Central memory CD8-positive, alpha-beta T cell (primary cell): ENCODE results near the gene TUBGCP4.
A peak's percentile ranks its signal among the peaks of the same experiment; 100 is the strongest.
"Not testable (repeated sequence)": the region's sequence is repeated elsewhere in the genome, so short reads cannot be mapped to it uniquely, and the experiment has no call there.

Experiments
- ATAC-seq: fragments of 150-1000 bp; cut with Tn5 transposase; replicated peaks from 2 replicates; pipeline ENCODE4 v1.10.0; 2022; ENCODE audit warnings: mild to moderate bottlenecking, moderate FRiP score, moderate number of reproducible peaks; ENCODE audit not compliant: poor library complexity, severe bottlenecking; ENCODE audit errors: extremely low read depth
- DNase-seq, 2 donors: peaks; one replicate each; pipeline ENCODE4 v3.0.0; 2021; ENCODE audit warnings: low spot score in 2 of 2
- H3K27ac Mint-ChIP-seq: one replicate; pipeline ENCODE4 v1.8.0; 2022; ENCODE audit warnings: low read depth, mild to moderate bottlenecking, moderate library complexity, mixed read lengths
- H3K27me3 Mint-ChIP-seq: one replicate; pipeline ENCODE4 v1.8.0; 2022; ENCODE audit warnings: mixed read lengths
- H3K36me3 Mint-ChIP-seq: one replicate; pipeline ENCODE4 v1.8.0; 2022; ENCODE audit warnings: mild to moderate bottlenecking, moderate library complexity, mixed read lengths; ENCODE audit not compliant: insufficient read depth
- H3K4me1 Mint-ChIP-seq: one replicate; pipeline ENCODE4 v1.8.0; 2022; ENCODE audit warnings: mixed read lengths
- H3K4me3 Mint-ChIP-seq: one replicate; pipeline ENCODE4 v1.8.0; 2022; ENCODE audit warnings: mild to moderate bottlenecking, moderate library complexity, mixed read lengths
- H3K9me3 Mint-ChIP-seq: one replicate; pipeline ENCODE4 v1.8.0; 2022; ENCODE audit warnings: mixed read lengths

The TUBGCP4 gene

DNA sequence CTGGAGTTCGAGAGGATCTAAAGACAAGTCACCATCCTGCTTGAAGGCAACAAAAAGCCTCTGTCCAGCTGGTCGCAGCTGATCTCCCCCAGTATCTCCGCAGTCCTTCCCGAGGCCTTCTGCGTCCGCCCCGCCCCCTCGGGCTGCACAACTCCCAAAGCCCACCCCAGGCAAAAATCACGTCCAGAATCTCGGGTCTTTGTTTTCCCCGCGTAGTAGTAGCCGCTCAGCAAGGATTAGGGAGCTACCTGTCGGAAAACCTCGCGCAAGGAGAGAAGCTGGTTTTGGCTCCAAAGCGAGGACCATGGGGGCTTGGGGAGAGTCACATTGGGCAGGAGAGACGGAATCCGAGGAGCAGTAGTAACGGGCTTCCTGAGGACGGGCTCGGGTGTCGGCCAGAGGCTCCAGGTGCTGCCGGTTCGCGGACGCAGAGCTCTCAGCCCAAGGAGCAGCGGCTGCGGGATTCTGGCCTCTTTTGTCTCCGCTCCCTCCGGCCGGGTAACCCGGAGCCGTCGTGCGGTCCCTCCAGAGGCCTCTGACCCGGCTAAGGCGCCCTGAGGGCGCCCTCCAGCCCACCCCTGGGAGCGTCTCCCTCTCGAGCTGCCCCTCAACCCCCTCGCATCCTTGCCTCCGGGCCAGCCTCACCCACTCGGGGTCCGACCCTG is 459 bp upstream of the TUBGCP4 start:
- ATAC-seq, result peak; percentile 10
- peaks cover 13% of the 10 kb centered on the region for H3K36me3 Mint-ChIP-seq
- peak overlapping the region; percentile 88 for H3K4me3 Mint-ChIP-seq
- peak overlapping the region; percentile 90 for H3K27ac Mint-ChIP-seq
- DNase-seq, result no peak
- no peaks in the 10 kb centered on the region for H3K27me3 Mint-ChIP-seq
- peaks cover 56% of the 10 kb centered on the region for H3K4me1 Mint-ChIP-seq
- H3K9me3 Mint-ChIP-seq, result peaks cover 5% of the 10 kb centered on the region

DNA sequence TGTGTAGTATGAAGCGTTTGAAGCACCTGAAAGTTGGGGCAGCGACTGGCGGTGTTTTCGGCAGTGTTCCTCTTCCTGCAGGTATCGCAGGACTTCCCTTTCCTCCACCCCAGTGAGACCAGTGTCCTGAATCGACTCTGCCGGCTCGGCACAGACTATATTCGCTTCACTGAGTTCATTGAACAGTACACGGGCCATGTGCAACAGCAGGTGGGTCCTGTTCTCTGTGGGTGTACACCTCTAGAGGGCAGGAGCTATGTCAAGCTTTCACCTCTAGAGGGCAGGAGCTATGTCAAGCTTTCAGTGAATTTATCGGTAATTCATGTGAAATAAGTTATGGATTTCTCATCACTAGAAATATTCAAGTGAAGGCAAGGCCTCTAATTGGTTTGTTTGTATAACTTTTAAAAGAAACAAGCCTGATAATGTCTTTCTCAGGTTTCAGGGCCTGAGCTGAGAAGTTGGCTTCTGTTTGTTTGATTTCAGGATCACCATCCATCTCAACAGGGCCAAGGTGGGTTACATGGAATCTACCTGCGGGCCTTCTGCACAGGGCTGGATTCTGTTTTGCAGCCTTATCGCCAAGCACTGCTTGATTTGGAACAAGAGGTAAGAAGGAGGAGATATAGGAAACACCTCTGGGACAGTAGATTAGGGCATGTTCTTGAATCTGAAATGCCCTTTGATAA is 5.3 kb downstream of the TUBGCP4 start:
- no peak for DNase-seq
- no peaks in the 10 kb centered on the region for H3K27me3 Mint-ChIP-seq
- no peak overlapping the region for H3K27ac Mint-ChIP-seq
- H3K4me1 Mint-ChIP-seq, result peaks cover 20% of the 10 kb centered on the region
- no peak for ATAC-seq
- H3K36me3 Mint-ChIP-seq, result peaks cover 23% of the 10 kb centered on the region
- H3K9me3 Mint-ChIP-seq, result no peaks in the 10 kb centered on the region
- no peak overlapping the region for H3K4me3 Mint-ChIP-seq

DNA sequence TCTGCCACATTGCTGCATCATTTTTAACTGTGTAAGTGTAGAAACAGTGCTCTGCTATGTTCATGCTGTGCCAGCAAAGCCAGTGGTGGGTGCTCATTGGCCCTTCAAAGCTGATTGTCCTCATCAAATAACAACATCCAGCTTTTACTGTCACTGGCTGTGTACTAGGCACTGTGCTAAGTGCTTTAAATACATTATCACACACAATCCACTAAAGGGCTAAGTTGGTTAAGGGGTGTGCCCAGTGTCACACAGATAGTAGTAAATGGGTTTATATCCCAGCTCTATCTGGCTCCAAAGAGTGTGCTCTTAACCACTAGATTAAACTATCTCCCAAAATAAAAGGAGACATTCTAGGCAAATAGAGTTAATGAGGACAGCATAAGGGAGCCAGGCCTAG is 7.7 kb downstream of the TUBGCP4 start:
- no peak overlapping the region for H3K27ac Mint-ChIP-seq
- ATAC-seq, result no peak
- H3K9me3 Mint-ChIP-seq, result no peaks in the 10 kb centered on the region
- peaks cover 5% of the 10 kb centered on the region for H3K4me1 Mint-ChIP-seq
- no peak overlapping the region for H3K4me3 Mint-ChIP-seq
- peaks cover 25% of the 10 kb centered on the region for H3K36me3 Mint-ChIP-seq
- no peak for DNase-seq
- H3K27me3 Mint-ChIP-seq, result no peaks in the 10 kb centered on the region

DNA sequence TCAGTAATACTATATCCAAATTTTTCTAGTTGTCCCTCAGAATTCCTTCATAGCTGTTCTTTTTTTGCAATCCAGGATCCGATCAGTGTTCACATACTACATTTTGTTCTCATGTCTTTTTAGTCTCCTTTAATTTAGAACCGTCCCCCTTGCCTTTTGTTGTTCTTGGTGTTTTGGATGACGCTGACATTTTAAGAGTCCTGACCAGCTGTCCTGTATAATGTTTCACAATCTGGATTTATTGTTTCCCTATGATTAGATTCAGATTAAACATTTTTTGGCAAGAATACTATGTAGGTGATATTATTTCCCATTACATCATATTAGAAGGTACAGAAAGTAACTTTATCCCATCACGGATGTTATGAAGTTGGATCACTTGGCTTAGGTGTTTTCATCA is 11.4 kb downstream of the TUBGCP4 start:
- H3K27me3 Mint-ChIP-seq, result no peaks in the 10 kb centered on the region
- no peaks in the 10 kb centered on the region for H3K9me3 Mint-ChIP-seq
- H3K4me1 Mint-ChIP-seq, result no peaks in the 10 kb centered on the region

DNA sequence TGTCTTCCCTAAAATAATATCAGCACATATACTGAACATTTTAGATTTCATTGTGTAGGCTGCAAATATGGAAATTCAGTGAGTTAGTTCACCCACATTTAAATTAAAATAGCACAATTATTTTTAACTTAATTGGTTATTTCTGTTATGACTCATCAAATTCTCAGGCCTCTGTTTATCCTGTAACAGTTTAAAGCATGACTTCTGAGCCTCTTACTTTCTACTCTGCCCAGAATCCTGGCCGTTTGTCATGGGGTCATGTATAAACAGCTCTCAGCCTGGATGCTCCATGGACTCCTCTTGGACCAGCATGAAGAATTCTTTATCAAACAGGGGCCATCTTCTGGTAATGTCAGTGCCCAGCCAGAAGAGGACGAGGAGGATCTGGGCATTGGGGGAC is 12.2 kb downstream of the TUBGCP4 start:
- Mint-ChIP-seq H3K4me1 (no peaks in the 10 kb centered on the region), H3K4me3 (no peak overlapping the region), H3K36me3 (peaks cover 54% of the 10 kb centered on the region), H3K9me3 (no peaks in the 10 kb centered on the region), H3K27me3 (no peaks in the 10 kb centered on the region), H3K27ac (no peak overlapping the region)
- no peak for DNase-seq
- no peak for ATAC-seq

More for the DNA sequence above, 11.4 kb downstream of the TUBGCP4 start:
- Mint-ChIP-seq H3K27ac (no peak overlapping the region), H3K36me3 (peaks cover 51% of the 10 kb centered on the region), H3K4me3 (no peak overlapping the region)
- DNase-seq, result no peak
- no peak for ATAC-seq

DNA sequence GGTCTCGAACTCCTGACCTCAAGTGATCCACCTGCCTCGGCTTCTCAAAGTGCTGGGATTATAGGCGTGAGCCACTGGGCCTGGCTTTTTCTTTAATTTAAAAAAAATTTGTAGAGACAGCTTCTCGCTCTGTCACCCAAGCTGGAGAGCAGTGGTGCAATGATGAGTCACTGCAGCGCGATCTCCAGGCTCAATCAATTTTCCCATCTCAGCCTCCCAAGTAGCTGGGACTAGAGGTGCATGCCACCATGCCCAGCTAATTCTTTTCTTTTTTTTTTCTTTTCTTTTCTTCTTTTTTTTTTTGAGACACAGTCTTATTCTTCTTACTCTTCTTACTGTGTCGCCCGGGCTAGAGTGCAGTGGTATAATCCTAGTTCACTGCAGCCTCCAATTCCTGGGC is 19.8 kb downstream of the TUBGCP4 start:
- H3K27ac Mint-ChIP-seq, result no peak overlapping the region
- no peak for DNase-seq
- H3K27me3 Mint-ChIP-seq, result no peaks in the 10 kb centered on the region
- H3K9me3 Mint-ChIP-seq, result no peaks in the 10 kb centered on the region
- no peak overlapping the region for H3K4me3 Mint-ChIP-seq
- ATAC-seq, result no peak
- no peaks in the 10 kb centered on the region for H3K4me1 Mint-ChIP-seq
- peaks cover 33% of the 10 kb centered on the region for H3K36me3 Mint-ChIP-seq

DNA sequence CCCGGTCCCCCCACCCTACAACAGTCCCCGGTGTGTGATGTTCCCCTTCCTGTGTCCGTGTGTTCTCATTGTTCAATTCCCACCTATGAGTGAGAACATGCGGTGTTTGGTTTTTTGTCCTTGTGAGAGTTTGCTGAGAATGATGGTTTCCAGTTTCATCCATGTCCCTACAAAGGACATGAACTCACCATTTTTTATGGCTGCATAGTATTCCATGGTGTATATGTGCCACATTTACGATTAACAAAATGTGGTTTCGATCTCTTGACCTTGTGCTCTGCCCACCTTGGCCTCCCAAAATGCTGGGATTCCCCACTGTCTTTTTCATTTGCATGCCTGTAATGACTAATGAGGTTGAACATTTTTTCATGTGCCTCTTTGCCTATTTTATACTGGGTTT is 22.7 kb downstream of the TUBGCP4 start:
- not testable (repeated sequence) for H3K9me3 Mint-ChIP-seq, DNase-seq, H3K4me3 Mint-ChIP-seq, H3K27me3 Mint-ChIP-seq, ATAC-seq, H3K4me1 Mint-ChIP-seq, H3K27ac Mint-ChIP-seq
- peaks cover 31% of the 10 kb centered on the region for H3K36me3 Mint-ChIP-seq

DNA sequence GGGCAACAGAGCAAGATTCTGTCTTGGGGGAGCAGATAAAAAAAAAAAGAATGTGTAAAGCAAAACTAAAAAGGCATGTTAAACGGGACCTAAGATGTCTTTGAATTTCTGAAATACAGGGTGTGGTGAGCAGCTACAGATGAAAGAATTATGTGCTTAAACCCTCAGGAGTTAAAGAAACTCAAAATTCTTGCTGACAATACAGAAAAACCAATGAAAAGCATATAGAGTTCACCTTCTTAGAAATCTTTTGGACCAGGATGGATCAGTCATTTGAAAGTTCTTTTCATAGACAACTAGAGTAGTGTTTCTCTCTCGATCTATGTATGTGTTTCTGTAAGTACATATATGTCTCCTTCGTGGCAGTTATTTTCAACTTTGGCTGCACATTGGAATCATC is 31.4 kb downstream of the TUBGCP4 start:
- no peak overlapping the region for H3K27ac Mint-ChIP-seq
- H3K36me3 Mint-ChIP-seq, result peaks cover 56% of the 10 kb centered on the region

DNA sequence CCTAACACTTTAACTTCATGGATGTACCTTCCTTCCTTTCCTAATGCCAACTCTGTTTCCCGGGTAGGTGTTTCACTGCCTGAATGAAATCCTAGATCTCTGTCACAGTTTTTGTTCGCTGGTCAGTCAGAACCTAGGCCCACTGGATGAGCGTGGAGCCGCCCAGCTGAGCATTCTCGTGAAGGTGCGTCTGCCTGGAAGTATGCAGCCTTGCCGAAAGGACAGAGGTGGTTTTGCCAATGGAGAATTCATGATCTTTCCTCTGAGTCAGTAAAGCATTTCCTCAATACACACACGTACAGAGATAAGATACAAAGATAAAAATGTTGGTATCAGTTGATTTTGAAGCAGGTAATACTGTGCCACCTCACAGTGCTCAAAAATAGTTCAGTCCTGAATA is 32.7 kb downstream of the TUBGCP4 start:
- ATAC-seq (no peak), DNase-seq (no peak)
- peaks cover 48% of the 10 kb centered on the region for H3K36me3 Mint-ChIP-seq
- no peaks in the 10 kb centered on the region for H3K9me3 Mint-ChIP-seq
- H3K4me3 Mint-ChIP-seq, result no peak overlapping the region
- H3K27me3 Mint-ChIP-seq, result no peaks in the 10 kb centered on the region
- no peak overlapping the region for H3K27ac Mint-ChIP-seq
- peaks cover 5% of the 10 kb centered on the region for H3K4me1 Mint-ChIP-seq

More for the DNA sequence above, 31.4 kb downstream of the TUBGCP4 start:
- Mint-ChIP-seq H3K27me3 (no peaks in the 10 kb centered on the region), H3K9me3 (no peaks in the 10 kb centered on the region), H3K4me1 (peaks cover 5% of the 10 kb centered on the region), H3K4me3 (no peak overlapping the region)
- no peak for DNase-seq
- no peak for ATAC-seq

DNA sequence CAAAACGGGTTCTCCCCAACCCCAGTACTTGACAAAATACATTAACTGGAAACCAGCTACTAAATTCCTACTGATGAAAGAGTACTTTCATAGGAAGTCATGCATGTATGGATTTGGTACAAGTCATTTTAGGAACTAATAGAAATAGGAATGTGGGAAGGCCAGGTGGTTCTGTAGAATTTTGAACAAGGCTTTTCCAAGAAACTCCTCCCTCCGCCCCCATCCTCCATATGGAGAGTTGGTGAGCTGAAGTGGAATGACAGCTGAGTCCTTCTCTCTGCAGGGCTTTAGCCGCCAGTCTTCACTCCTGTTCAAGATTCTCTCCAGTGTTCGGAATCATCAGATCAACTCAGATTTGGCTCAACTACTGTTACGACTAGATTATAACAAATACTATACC is 33.2 kb downstream of the TUBGCP4 start:
- Mint-ChIP-seq H3K36me3 (peaks cover 47% of the 10 kb centered on the region), H3K27ac (no peak overlapping the region), H3K4me1 (peaks cover 5% of the 10 kb centered on the region), H3K27me3 (no peaks in the 10 kb centered on the region), H3K9me3 (no peaks in the 10 kb centered on the region), H3K4me3 (no peak overlapping the region)
- no peak for ATAC-seq
- no peak for DNase-seq

DNA sequence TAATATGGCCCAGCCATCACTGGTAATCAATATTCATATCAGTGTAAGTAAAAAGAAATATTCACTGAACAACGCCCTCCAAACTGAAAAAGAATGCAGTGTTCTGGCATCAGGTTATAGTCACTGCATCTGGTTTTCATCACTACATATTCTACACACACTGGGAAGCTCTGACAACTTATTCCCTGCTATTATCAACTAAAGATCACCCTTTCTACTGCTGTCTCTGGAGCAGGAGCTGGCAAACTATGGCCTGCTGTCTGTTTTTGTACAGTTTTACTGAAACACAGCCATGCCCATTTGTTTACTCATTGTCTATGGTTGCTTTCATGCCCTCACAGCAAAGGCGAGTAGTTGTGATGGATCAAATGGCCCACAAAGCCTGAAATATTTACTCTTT is 35.3 kb downstream of the TUBGCP4 start:
- H3K4me1 Mint-ChIP-seq, result peaks cover 5% of the 10 kb centered on the region
- no peaks in the 10 kb centered on the region for H3K9me3 Mint-ChIP-seq
- no peak overlapping the region for H3K27ac Mint-ChIP-seq
- H3K27me3 Mint-ChIP-seq, result no peaks in the 10 kb centered on the region
- peaks cover 51% of the 10 kb centered on the region for H3K36me3 Mint-ChIP-seq
- H3K4me3 Mint-ChIP-seq, result no peak overlapping the region
- ATAC-seq (no peak), DNase-seq (no peak)

DNA sequence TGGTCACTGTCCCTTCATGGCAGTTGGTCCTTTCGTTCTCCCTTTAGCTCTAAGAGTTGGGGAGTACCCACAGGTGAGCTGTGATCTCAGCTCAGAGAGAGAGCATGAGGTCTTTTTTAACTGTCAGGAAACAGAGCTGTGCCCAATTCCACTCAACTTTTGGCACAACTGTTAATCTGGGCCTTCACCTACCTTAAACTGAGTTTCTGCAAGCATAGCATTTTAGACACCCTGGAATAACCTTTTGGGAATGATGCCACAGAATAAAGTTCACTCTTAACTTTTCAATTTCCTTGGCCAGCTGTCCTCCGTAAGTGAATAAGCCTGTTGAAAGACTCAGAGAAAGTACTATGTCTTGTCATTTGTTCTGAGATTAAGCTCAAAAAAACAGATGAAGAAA is 35.9 kb downstream of the TUBGCP4 start:
- H3K27ac Mint-ChIP-seq, result no peak overlapping the region
- no peaks in the 10 kb centered on the region for H3K9me3 Mint-ChIP-seq
- H3K4me1 Mint-ChIP-seq, result peaks cover 5% of the 10 kb centered on the region
- H3K4me3 Mint-ChIP-seq, result no peak overlapping the region
- ATAC-seq (no peak), DNase-seq (no peak)
- H3K27me3 Mint-ChIP-seq, result no peaks in the 10 kb centered on the region
- peaks cover 45% of the 10 kb centered on the region for H3K36me3 Mint-ChIP-seq

DNA sequence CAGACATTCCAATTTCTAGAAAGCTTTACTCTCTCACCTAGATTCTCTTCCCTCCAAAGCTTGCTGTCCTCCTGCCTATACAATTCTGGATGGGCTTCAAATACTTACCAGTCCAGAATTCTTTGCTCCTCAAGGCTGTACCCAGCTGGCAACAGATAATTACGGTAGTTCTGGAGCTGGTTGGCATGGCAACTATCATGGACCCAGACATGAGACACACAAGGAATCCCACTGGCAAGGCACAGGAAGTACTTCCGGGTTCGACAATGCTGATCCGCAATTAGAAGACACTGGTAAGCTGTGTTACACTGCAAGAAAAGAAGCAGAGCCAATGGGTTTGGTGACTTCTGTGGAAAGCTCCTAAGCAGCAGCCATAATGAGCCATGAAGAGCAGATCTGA is 37.9 kb downstream of the TUBGCP4 start:
- ATAC-seq, result no peak
- no peak overlapping the region for H3K4me3 Mint-ChIP-seq
- H3K27me3 Mint-ChIP-seq, result no peaks in the 10 kb centered on the region
- no peak overlapping the region for H3K27ac Mint-ChIP-seq
- H3K36me3 Mint-ChIP-seq, result peaks cover 45% of the 10 kb centered on the region
- DNase-seq, result no peak
- no peaks in the 10 kb centered on the region for H3K9me3 Mint-ChIP-seq
- H3K4me1 Mint-ChIP-seq, result peaks cover 4% of the 10 kb centered on the region
